ENCODE measurements around the gene TRIM17. TPM values are rescaled to one million over a fixed set of nuclear protein-coding genes. Genes with fewer than 3 reads are reported as not detected.

TRIM17 gene
- total RNA-seq, 2 experiments from 2014 or later = 2.6 to 2.8 TPM

DNA sequence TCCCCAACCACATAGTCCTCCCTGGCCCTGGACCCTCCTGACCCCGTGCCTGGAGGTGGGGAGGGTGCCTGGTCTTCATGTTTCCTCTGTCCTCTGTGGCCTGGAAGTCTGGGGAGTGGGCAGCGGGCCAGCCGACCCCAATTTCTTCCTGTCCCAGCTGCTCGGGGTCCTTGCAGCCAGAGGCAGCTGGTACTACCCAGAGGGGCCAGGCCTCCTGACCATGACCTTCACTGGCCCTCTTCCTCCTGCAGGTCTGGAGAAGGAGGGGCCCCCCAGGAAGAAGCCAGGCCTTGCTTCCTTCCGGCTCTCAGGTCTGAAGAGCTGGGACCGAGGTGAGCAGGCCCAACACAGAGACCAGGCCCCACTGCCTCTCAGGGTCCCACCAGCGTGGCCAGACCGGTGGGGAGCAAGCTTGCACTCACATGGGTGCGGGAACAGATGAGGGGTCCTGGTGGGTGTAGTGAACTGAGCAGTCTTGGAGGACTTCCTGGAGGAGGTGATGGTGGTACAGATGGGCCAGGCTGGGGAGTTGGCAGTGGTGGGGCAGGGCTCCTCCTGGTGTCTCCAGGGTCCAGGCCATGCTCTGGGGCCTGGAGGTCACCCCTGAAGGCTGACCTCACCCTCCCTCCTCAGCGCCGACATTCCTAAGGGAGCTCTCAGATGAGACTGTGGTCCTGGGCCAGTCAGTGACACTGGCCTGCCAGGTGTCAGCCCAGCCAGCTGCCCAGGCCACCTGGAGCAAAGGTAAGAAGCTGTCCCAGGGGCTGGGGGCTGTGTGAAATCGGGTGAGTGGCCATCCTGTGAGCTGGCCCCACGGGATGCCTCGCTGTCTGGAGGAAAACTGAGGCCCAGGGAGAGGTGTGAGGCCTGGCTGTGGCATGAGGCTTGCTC is 42.7 kb downstream of the TRIM17 start:
- Mint-ChIP-seq H3K4me1 (peaks cover 4% of the 10 kb centered on the region), H3K27me3 (peaks cover 4% of the 10 kb centered on the region), H3K4me3 (no peak overlapping the region), H3K36me3 (no peaks in the 10 kb centered on the region), H3K9me3 (ENCODE audit: low read depth) (no peaks in the 10 kb centered on the region), H3K27ac (no peak overlapping the region)
- DNase-seq (no peak), ATAC-seq (no peak)
- CTCF ChIA-PET = interaction anchor here (1.1 kb wide), 1 partner anchor 98 kb away, joined by 3 read pairs; no protein-coding TSS in a partner anchor

DNA sequence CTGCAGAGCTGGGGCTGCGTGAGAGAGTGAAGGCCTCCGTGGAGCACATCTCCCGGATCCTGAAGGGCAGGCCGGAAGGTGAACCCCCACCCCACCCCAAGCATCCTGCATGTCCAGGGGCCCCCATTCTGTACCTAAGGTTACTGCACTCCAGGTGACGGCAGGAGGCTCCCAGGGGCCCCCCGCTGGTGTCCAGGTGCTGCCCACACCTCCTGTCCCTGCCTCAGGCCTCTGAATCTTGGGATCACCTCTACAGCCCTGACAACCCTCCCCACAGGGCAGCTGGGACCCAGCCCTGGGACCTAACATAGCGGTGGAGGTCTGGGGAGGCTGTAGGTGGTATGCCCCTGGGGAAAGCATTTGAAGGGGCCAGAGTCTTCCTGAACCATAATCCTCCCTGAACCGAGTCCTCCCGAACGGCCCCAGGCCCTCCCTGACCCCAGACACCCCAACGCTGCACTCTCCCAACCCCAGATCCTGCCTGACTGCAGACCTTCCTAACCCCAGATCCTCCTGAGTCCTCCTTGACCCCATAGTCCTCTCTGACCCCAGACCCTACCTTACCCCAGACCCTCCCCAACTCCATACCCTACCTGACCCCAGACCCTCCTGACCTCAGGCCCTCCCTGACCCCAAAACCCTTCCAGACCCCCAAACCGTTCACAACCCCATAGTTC is 43.5 kb downstream of the TRIM17 start:
- ATAC-seq (no peak), DNase-seq (no peak)
- Mint-ChIP-seq H3K27ac (no peak overlapping the region), H3K4me1 (no peaks in the 10 kb centered on the region), H3K9me3 (ENCODE audit: low read depth) (no peaks in the 10 kb centered on the region), H3K27me3 (no peaks in the 10 kb centered on the region), H3K4me3 (no peak overlapping the region), H3K36me3 (no peaks in the 10 kb centered on the region)
- CTCF ChIA-PET = no interaction called here

DNA sequence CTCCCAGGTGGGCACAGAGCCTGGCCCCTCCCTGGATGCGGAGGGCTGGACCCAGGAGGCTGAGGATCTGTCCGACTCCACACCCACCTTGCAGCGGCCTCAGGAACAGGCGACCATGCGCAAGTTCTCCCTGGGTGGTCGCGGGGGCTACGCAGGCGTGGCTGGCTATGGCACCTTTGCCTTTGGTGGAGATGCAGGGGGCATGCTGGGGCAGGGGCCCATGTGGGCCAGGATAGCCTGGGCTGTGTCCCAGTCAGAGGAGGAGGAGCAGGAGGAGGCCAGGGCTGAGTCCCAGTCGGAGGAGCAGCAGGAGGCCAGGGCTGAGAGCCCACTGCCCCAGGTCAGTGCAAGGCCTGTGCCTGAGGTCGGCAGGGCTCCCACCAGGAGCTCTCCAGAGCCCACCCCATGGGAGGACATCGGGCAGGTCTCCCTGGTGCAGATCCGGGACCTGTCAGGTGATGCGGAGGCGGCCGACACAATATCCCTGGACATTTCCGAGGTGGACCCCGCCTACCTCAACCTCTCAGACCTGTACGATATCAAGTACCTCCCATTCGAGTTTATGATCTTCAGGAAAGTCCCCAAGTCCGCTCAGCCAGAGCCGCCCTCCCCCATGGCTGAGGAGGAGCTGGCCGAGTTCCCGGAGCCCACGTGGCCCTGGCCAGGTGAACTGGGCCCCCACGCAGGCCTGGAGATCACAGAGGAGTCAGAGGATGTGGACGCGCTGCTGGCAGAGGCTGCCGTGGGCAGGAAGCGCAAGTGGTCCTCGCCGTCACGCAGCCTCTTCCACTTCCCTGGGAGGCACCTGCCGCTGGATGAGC is 44.3 kb downstream of the TRIM17 start:
- Mint-ChIP-seq H3K9me3 (ENCODE audit: low read depth) (no peaks in the 10 kb centered on the region), H3K27ac (no peak overlapping the region), H3K4me3 (no peak overlapping the region), H3K4me1 (peaks cover 2% of the 10 kb centered on the region), H3K36me3 (no peaks in the 10 kb centered on the region), H3K27me3 (no peaks in the 10 kb centered on the region)
- no peak for DNase-seq
- no peak for ATAC-seq
- CTCF ChIA-PET = no interaction called here

DNA sequence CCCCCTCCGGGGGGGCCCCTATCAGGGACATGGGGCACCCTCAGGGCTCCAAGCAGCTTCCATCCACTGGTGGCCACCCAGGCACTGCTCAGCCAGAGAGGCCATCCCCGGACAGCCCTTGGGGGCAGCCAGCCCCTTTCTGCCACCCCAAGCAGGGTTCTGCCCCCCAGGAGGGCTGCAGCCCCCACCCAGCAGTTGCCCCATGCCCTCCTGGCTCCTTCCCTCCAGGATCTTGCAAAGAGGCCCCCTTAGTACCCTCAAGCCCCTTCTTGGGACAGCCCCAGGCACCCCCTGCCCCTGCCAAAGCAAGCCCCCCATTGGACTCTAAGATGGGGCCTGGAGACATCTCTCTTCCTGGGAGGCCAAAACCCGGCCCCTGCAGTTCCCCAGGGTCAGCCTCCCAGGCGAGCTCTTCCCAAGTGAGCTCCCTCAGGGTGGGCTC is 44.9 kb downstream of the TRIM17 start:
- CTCF ChIA-PET = no interaction called here
- Mint-ChIP-seq H3K4me1 (peaks cover 2% of the 10 kb centered on the region), H3K36me3 (no peaks in the 10 kb centered on the region), H3K4me3 (no peak overlapping the region), H3K27ac (no peak overlapping the region), H3K27me3 (no peaks in the 10 kb centered on the region), H3K9me3 (ENCODE audit: low read depth) (no peaks in the 10 kb centered on the region)
- DNase-seq = no peak
- ATAC-seq = no peak

DNA sequence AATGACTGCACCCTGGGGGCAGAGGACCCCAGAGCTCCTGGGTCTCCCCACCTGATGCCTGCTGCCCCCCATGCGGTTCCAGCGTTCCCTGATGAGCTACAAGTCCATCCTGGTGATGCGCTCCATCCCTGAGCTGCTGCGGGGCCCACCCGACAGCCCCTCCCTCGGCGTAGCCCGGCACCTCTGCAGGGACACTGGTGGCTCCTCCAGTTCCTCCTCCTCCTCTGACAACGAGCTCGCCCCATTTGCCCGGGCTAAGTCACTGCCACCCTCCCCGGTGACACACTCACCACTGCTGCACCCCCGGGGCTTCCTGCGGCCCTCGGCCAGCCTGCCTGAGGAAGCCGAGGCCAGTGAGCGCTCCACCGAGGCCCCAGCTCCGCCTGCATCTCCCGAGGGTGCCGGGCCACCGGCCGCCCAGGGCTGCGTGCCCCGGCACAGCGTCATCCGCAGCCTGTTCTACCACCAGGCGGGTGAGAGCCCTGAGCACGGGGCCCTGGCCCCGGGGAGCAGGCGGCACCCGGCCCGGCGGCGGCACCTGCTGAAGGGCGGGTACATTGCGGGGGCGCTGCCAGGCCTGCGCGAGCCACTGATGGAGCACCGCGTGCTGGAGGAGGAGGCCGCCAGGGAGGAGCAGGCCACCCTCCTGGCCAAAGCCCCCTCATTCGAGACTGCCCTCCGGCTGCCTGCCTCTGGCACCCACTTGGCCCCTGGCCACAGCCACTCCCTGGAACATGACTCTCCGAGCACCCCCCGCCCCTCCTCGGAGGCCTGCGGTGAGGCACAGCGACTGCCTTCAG is 45.5 kb downstream of the TRIM17 start:
- H3K4me3 Mint-ChIP-seq = no peak overlapping the region
- H3K4me1 Mint-ChIP-seq = peaks cover 2% of the 10 kb centered on the region
- DNase-seq = no peak
- H3K36me3 Mint-ChIP-seq = no peaks in the 10 kb centered on the region
- CTCF ChIA-PET = no interaction called here
- H3K9me3 Mint-ChIP-seq (ENCODE audit: low read depth) = no peaks in the 10 kb centered on the region
- ATAC-seq = no peak
- H3K27me3 Mint-ChIP-seq = no peaks in the 10 kb centered on the region
- no peak overlapping the region for H3K27ac Mint-ChIP-seq

DNA sequence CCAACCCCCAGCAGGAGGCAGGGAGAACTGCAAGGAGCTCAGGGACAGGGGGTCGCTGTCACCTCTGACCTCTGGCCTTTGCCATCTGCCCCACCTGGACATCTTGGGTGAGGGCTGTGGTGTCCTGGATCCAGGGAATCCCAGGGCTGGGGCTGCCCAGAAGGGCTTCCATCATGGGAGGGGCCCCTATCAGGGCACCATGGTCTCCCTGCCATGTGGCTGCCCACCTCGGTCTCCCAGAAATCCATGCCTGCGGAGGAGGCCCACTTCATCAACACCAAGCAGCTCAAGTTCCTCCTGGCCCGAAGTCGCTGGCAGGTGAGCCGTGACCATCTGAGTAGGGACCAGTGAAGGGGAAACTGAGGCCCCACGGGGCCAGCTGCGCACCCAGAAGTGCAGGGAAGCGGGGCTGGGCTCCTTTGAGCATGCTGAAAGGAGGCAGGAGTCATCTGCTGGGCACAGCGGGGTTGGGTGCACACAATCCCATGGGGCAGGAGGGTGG is 46.2 kb downstream of the TRIM17 start:
- no peak for DNase-seq
- Mint-ChIP-seq H3K27me3 (no peaks in the 10 kb centered on the region), H3K4me1 (peaks cover 2% of the 10 kb centered on the region), H3K36me3 (no peaks in the 10 kb centered on the region), H3K27ac (no peak overlapping the region), H3K4me3 (no peak overlapping the region), H3K9me3 (ENCODE audit: low read depth) (no peaks in the 10 kb centered on the region)
- no peak for ATAC-seq
- CTCF ChIA-PET = no interaction called here

DNA sequence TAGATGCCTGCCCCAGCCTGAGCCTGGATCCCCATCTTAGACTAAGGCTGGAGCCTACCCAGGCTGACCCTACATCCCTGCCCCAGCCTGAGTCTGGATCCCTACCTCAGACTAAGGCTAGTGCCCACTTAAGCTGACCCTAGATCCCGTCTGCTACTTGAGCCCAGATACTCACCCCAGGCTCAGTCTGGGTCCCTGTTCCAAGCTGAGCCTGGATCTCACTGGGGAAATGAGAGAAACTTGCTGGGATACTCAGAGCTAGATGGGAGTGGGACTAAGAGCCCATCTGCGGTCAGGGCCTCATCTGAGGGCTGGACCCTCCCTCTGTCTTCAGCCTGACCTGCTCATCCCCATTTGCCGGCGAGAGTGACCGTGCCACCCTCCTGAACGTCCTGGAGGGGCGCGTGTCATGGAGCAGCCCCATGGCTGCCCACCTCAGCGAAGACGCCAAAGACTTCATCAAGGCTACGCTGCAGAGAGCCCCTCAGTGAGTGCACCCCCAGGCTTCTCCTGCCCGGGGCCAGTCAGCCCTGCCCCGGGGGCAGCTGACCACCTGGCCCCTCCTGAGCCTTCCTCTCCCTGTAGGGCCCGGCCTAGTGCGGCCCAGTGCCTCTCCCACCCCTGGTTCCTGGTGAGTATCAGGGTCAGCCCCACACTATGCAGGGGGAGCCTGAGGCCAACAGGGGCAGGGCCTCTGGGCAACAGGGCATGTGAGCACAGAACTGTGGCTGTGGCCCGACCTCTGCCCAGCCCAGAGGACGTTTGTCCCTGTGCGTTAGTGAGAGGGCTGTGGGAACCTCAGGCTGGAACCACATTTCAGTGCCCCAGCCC is 46.8 kb downstream of the TRIM17 start:
- Mint-ChIP-seq H3K36me3 (no peaks in the 10 kb centered on the region), H3K27me3 (no peaks in the 10 kb centered on the region), H3K27ac (no peak overlapping the region), H3K9me3 (ENCODE audit: low read depth) (no peaks in the 10 kb centered on the region), H3K4me1 (peaks cover 2% of the 10 kb centered on the region), H3K4me3 (no peak overlapping the region)
- ATAC-seq = no peak
- no peak for DNase-seq
- CTCF ChIA-PET = no interaction called here

DNA sequence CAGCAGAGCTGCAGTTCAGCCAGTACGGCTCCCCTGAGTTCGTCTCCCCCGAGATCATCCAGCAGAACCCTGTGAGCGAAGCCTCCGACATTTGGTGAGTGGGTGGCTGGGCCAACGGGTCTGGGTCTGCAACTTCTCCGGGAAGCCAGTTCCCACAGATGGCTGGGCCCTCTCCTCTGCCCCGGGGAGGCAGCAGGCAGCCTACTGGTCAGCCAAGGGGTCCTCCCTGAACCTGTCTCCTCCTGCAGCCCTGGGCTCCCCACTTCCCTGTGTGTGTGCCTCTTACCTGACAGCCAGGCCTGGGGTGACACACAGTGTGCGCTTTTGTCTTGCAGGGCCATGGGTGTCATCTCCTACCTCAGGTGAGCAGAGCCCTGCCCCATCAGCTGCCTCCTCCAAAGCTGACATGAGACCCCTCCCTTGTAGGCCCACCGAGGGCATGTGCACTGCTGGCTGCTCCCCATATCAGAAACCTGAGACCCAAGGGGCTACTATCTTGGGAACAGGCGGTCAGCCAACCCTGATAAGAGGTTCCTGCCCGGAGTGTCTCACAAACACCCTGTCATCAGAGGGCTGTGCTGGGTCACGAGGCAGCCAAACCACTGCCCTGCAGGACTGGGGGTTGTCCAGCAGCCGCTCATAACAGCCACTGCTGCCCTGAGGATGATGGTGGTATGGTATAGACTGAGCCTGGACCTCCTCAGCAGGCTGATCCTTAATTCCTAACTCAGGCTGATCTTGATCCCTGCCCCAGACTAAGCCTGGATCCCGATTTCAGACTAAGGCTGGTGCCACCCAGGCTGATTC is 47.7 kb downstream of the TRIM17 start:
- Mint-ChIP-seq H3K36me3 (no peaks in the 10 kb centered on the region), H3K9me3 (ENCODE audit: low read depth) (no peaks in the 10 kb centered on the region), H3K4me1 (peaks cover 2% of the 10 kb centered on the region), H3K4me3 (no peak overlapping the region), H3K27me3 (no peaks in the 10 kb centered on the region), H3K27ac (no peak overlapping the region)
- DNase-seq (no peak), ATAC-seq (no peak)
- CTCF ChIA-PET = no interaction called here

DNA sequence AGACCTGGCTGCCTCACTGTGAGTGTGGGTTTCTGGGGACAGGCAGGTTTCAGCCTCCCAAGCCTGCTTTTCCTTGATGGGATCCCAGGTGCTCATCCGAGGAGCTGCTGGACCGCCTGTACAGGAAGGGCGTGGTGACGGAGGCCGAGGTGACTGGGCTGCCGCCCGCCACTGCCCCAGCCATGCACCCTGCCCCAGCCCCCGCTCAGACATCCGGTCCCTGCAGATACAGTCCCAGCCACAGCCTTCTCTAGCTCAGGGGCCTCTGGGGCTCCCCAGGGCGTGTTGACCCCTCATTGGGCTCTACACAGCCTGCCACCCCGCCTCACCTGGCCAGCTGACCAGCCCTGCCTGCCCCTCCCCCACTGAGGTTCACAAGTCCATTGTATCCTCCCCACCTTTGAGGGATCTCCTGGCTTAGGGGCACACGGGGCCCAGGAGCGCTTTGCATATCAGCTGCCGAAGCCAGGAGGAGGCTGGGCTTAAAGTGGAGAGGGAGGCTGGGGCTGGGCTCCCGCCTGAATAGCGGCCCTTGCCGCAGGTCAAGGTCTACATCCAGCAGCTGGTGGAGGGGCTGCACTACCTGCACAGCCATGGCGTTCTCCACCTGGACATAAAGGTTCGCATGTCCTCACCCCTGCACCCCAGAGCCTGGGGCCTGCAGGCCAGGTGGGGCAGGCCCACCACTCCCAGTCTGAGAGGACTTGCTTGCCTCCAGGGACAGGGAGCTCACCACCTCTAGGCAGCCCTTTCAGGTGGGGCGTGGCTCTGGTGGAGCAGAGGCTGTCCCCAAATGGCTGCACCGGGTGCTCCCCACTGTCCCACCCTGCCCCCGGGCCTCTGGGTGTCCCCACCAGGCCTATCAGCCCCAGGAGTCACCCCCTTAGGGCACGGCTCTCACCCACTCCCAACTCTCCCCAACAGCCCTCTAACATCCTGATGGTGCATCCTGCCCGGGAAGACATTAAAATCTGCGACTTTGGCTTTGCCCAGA is 48.6 kb downstream of the TRIM17 start:
- ATAC-seq (peak; percentile 47), DNase-seq (no peak)
- Mint-ChIP-seq H3K36me3 (no peaks in the 10 kb centered on the region), H3K4me1 (peaks cover 2% of the 10 kb centered on the region), H3K9me3 (ENCODE audit: low read depth) (no peaks in the 10 kb centered on the region), H3K27me3 (no peaks in the 10 kb centered on the region), H3K4me3 (no peak overlapping the region), H3K27ac (peak overlapping the region; percentile 46)
- CTCF ChIA-PET = interaction anchor here (0.9 kb wide), 1 partner anchor 235 kb away, joined by 3 read pairs; no protein-coding TSS in a partner anchor

DNA sequence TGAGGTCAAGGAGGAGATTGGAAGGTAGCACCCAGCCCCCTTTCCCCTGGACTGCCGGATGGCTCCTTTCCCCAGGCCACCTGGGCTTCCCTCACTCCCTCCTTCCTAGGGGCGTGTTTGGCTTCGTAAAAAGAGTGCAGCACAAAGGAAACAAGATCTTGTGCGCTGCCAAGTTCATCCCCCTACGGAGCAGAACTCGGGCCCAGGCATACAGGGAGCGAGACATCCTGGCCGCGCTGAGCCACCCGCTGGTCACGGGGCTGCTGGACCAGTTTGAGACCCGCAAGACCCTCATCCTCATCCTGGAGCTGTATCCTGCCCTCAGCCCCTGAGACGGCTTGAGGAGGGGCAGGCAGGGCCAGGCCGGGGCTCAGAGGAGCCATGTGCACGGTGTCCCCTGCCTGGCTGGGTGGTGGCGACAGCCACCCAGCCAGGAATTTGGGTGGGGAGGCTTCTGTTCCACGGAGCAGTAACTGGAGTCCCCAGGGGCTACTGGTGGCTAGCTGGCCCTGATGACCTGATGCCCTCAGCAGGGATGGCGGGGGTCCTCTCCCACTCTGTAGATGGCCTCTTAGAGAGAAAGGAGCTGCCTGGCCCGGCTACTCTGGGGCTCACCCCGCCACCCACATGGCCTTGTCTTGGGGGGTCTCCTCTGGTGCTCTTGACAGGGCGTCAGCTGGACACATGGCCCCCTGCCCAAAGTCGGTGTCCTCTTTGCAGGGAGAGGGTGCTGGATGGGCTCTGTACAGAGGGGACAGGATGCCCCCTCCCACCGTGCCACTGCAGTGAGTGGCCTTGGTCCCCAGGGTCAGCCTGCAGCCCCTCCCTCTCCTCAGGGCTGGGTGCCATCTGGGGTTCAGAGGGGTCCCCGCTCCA is 49.6 kb downstream of the TRIM17 start:
- H3K27me3 Mint-ChIP-seq = no peaks in the 10 kb centered on the region
- DNase-seq (no peak), ATAC-seq (no peak)
- H3K4me1 Mint-ChIP-seq = peaks cover 2% of the 10 kb centered on the region
- H3K27ac Mint-ChIP-seq = no peak overlapping the region
- H3K4me3 Mint-ChIP-seq = no peak overlapping the region
- H3K9me3 Mint-ChIP-seq (ENCODE audit: low read depth) = no peaks in the 10 kb centered on the region
- no peaks in the 10 kb centered on the region for H3K36me3 Mint-ChIP-seq
- CTCF ChIA-PET = interaction anchor here (0.9 kb wide), 1 partner anchor 234 kb away, joined by 3 read pairs; no protein-coding TSS in a partner anchor

Data from activated CD8-positive, alpha-beta memory T cell treated with anti-CD3 and anti-CD28 coated beads, Interleukin-2, amount 10 ng/mL, durations not matched to agents 7 days and 5 days (primary cell).